GM18517 (cell line): ENCODE measurements around the gene PER1.

ENCODE experiments used
- ATAC-seq: cut with Tn5 transposase; IDR thresholded peaks from one replicate; pipeline ENCODE4 v1.9.1; 2021; ENCODE audit warnings: mild to moderate bottlenecking, moderate library complexity; ENCODE audit not compliant: unreplicated experiment

The PER1 gene

DNA sequence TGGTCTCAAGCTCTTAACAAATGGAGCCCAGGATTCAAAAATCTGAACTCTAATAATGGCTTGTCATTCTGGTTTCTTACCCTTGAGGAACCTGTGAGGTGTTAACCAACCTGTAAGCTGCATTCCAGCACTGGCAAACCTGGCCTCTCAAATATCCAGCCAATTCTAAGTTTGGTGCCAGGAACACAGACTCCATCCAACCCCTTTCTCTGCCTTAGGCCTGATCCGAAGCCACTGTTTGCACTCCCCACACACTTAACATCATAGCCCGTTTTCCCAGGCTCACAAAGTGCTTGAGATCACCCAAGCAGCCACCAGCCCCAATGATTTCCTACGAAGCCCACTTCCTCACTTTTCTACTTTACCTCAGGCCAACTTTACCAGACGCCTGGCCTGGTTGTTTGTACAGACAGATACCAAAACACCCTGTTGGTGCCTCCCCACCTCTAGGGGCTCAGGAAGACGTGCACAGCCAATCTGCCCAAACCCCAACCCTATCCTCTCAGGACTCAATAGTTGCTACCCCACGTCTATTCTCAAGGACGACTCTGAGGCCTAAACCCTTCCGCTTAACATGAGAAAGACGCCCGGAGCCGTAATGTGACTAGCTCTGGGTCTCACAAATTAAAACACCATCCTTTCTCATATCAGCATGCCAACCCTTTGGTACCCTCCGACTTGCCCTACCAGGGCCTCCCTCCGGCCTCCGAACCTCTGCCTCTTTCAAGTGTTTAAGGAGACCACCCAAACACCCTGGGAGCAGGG, 3.2 kb upstream of the PER1 start:
- ATAC-seq, result no peak

DNA sequence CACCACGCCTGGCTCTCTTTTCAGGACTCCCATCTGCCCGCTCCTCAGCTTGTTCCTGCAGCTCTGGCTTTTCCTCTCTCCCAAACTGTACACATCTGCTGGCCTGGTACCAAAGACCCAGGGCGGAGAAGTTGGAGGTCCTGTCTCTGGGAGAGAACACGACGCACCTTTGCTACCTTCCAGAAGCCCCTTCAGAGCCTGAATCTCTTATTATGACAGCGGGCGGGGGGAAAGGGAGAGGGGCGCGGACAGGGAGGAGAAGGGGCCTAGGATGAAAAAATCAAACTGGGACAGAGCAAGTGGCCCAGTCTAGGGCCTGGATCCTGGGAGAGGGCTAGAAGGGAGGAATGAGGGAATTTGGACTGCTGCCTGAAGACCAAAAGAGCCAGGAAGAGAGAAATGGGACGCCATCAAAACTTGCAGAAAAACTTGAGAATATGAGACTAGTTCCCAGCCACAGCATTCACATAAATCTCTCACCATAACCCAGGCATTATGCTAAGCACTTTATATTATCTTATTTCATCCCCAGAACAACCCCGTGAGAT, 2.5 kb upstream of the PER1 start:
- ATAC-seq, result no peak

- no peak for ATAC-seq
Measured at GRCh38 chr17:8153957-8154607, 1.9 kb upstream of the PER1 start.

- ATAC-seq, result no peak
Measured at GRCh38 chr17:8153525-8153956, 1.3 kb upstream of the PER1 start.

- no peak for ATAC-seq
Measured at GRCh38 chr17:8153031-8153451, 837 bp upstream of the PER1 start.

DNA sequence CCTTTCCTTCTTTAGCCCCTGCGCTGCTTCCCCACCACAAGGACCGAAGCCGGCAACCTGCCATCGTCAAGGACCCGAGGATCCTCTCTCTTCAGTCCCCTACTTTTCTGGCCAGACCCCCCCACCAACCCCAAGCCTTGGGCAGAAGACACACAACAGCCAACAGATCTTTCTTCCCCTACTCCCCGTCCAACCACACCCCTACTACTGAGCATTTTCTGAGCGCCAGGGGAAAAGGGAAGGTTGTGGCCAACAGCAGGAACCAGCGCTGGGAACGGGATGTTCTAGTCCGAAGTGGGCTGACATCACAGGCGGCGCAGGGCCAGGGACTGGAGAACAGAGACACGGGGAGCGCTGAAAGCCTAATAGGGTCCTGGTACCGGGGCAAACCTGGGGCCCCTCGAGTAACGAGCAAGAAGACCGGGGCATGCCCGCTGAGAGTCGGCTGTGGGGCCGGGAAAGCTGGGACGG, 528 bp downstream of the PER1 start:
- ATAC-seq, result no peak

GRCh38 chr17:8151120-8151640, 1.0 kb downstream of the PER1 start:
- ATAC-seq, result peak; percentile 50

GRCh38 chr17:8150194-8151119, 1.7 kb downstream of the PER1 start:
- ATAC-seq, result no peak

GRCh38 chr17:8149419-8150193, 2.6 kb downstream of the PER1 start:
- no peak for ATAC-seq

GRCh38 chr17:8148560-8148959, 3.6 kb downstream of the PER1 start:
- ATAC-seq, result no peak

GRCh38 chr17:8147805-8148404, 4.3 kb downstream of the PER1 start:
- no peak for ATAC-seq

DNA sequence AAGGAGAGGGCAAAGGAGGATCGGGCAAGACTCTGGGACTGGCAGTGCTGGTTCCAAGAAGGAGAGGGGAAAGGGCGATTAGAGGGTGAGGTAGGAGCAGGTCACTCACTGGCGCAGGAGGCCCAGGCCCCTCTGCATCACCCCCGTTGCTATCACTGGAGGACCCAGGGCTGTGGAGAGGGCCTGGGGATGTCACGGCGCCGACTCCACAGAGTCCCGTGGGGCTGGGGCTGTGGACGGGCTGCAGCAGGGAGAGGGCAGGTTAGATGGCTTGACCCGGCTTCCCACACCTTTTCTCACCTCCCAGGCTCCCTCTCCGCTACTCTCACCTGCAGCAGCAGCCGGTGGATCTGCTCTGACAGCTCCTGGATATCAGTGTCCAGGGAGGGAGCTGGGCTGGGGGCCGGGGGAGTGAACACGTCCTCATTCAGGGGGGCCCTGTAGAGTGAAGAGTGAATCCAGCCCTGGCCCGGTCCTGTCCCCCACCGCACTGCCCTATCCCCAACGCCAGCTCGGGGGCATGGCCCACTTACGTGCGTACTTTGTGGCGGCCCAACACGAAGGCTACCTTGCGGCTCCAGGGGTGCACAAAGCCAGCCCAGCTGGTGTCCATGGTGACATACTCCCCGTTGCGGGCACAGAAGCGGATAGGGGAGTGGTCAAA, 4.9 kb downstream of the PER1 start:
- no peak for ATAC-seq

DNA sequence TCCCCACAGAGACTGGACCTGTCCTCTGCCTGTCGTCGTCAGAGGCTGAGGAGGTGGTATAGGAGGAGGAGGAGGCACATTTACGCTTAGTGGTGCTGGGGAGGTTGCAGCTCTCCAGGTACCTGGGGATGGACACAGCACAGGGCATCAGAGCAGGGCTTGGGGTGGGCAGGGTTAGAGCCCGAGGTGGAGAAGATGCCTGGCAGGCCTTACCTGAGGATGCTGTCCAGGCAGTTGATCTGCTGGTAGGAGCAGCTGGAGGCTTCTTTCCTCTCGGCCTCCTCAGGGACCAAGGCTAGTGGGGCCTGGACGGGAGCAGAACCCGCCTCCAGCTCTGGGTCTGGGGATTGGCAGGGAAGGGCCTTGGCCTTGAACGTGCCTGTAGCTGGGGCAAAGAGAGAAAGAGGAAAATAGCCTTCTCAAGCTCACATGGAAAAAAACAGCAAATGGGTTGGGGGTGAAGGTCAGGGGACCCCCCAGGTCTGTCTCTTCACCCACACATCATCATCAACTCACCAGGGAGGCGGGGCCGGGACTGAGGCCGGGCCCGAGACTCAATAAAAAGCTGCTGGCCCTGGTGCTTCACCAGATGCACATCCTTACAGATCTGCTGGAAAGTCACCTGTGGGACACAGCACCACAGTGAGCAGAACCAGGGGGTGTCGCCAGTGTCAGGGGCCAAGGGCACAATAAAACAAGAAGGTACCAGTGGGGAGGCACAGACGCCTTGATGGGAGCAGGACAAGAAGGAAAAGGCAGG, 5.6 kb downstream of the PER1 start:
- ATAC-seq, result no peak

DNA sequence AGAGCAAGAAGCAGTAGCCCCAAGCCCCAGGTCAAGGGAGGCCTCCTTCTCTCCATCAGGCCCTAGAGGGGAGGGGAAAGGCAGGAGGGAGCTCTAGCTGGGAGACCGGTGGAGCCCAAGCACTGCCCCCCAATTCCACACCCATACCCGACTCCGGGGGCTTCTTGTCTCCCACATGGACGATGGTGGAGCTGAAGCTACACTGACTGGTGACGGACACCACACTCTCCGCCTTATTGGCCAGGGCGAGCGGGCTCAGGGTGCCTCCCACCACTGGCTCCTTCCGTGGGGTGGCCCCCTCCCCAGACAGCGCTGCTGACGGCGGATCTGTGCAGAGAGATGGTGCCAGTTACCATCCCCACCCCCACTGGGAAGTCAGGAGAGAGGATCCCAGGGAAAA, 6.4 kb downstream of the PER1 start:
- no peak for ATAC-seq

- ATAC-seq, result no peak
Measured at GRCh38 chr17:8144401-8145231, 7.6 kb downstream of the PER1 start.

- no peak for ATAC-seq
Measured at GRCh38 chr17:8143581-8144400, 8.4 kb downstream of the PER1 start.
